MM.1S (cell line): ENCODE data around the gene PRKAR2B.

ENCODE experiments used
- EZH2 ChIP-seq: fragments of 300-600 bp; sonication (generic); optimal IDR thresholded peaks from 2 replicates; pipeline ENCODE3; 2017; ENCODE audit warnings: low read depth, mild to moderate bottlenecking, antibody characterized with exemption, low read length, mixed read lengths
- EZH2phosphoT487 ChIP-seq: fragments of 300-600 bp; sonication (generic); IDR thresholded peaks from 2 replicates; pipeline ENCODE4 v1.6.1; 2018; ENCODE audit warnings: antibody characterized with exemption, low read length
- TF ChIP-seq, protein P1 (sequence below): fragments of 300-600 bp; sonication (generic); IDR thresholded peaks from 2 replicates; pipeline ENCODE4 v1.5.1; 2016; ENCODE audit warnings: antibody characterized with exemption, low read length, mixed read lengths

DNA sequence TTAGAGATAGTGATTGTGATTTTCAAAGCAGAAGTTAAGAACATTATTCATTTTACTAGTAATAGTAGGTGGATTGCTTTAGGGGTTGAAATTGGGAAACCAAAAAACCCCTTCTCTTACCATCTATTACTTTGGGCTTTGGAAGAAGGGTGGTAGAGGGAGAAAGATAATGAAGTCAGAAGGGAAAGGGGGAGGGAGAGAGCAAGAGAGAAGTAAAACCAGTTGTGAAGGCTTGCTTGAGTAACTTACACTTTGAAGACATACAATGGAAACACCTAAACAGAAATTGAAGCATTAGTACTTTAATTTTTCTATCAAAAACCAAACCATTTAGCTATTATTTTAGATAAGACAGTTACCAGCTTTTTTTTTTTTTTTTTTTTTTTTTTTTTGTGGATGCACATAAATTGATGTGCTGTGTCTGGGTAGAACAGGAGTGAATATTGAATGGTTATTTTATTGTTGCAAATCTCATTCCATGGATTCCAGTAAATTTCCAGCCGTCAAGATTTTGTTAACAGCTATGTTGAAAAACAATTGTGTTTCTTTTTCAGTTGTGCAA is 5.5 kb downstream of the PRKAR2B start:
- TF ChIP-seq, protein P1, sequence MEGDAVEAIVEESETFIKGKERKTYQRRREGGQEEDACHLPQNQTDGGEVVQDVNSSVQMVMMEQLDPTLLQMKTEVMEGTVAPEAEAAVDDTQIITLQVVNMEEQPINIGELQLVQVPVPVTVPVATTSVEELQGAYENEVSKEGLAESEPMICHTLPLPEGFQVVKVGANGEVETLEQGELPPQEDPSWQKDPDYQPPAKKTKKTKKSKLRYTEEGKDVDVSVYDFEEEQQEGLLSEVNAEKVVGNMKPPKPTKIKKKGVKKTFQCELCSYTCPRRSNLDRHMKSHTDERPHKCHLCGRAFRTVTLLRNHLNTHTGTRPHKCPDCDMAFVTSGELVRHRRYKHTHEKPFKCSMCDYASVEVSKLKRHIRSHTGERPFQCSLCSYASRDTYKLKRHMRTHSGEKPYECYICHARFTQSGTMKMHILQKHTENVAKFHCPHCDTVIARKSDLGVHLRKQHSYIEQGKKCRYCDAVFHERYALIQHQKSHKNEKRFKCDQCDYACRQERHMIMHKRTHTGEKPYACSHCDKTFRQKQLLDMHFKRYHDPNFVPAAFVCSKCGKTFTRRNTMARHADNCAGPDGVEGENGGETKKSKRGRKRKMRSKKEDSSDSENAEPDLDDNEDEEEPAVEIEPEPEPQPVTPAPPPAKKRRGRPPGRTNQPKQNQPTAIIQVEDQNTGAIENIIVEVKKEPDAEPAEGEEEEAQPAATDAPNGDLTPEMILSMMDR, result no peak
- TF ChIP-seq EZH2phosphoT487, result no peak
- TF ChIP-seq EZH2, result no peak
